Suprapubic skin (tissue), 4 donors: Measurements from ENCODE around the gene IGSF9. TPM values are rescaled to one million over a fixed set of nuclear protein-coding genes. Genes with fewer than 3 reads are reported as not detected.

ENCODE experiments used
- DNase-seq, 2 donors: peaks; one replicate each; pipeline ENCODE4 v3.0.0-alpha.2; 2019; ENCODE audit warnings: low spot score in 2 of 2
- H3K27ac ChIP-seq: fragments of 200-600 bp; sonication (generic); one replicate; pipeline ENCODE4 v1.5.1; 2019
- H3K27me3 ChIP-seq: fragments of 200-600 bp; sonication (generic); one replicate; pipeline ENCODE4 v1.5.1; 2019
- H3K36me3 ChIP-seq: fragments of 200-600 bp; sonication (generic); one replicate; pipeline ENCODE4 v1.5.1; 2019
- H3K4me1 ChIP-seq: fragments of 200-600 bp; sonication (generic); one replicate; pipeline ENCODE4 v1.5.1; 2019
- H3K4me3 ChIP-seq: fragments of 200-600 bp; sonication (generic); one replicate; pipeline ENCODE4 v1.5.1; 2019; ENCODE audit warnings: mild to moderate bottlenecking
- H3K9me3 ChIP-seq: fragments of 200-600 bp; sonication (generic); one replicate; pipeline ENCODE4 v1.5.1; 2019
- EP300 ChIP-seq: sonication (generic); formaldehyde crosslinking; IDR thresholded peaks from one replicate; pipeline ENCODE4 v1.6.1; 2017; ENCODE audit warnings: antibody characterized with exemption
- POLR2A ChIP-seq, 2 donors: fragments of 450-650 bp; IDR thresholded peaks; one replicate each; pipeline ENCODE4 v1.6.1; 2017; ENCODE audit warnings: antibody characterized with exemption in 2 of 2, mild to moderate bottlenecking in 2 of 2, moderate library complexity in 2 of 2
- POLR2AphosphoS5 ChIP-seq, 3 donors: sonication (generic); formaldehyde crosslinking; IDR thresholded peaks; one replicate each; pipeline ENCODE4 v1.6.1; 2017; ENCODE audit warnings: antibody characterized with exemption in 3 of 3
- WGBS: methylation state at CpG from one replicate; pipeline ENCODE4 v1.1.5; 2018; 5-methylcytosine and 5-hydroxymethylcytosine counted together
- total RNA-seq, 4 donors: library from RNA; depleted of rRNA; stranded (reverse); fragments of >200 nt; gene quantifications; one replicate each; pipeline ENCODE4 v1.1.0, GENCODE V29; 2016
- TF ChIP-seq, protein P1 (sequence below), 2 donors: fragments of 200-600 bp in 1 of 2; fragments of 450-650 bp in 1 of 2; sonication (generic) in 1 of 2; IDR thresholded peaks; one replicate each; pipeline ENCODE4 v1.5.1; 2016 to 2019; ENCODE audit warnings: antibody characterized with exemption in 2 of 2, mild to moderate bottlenecking in 1 of 2, moderate library complexity in 1 of 2

Gene IGSF9
- total RNA-seq, 4 donors from 2014 or later, result 26.1 to 44.1 (median 28.4) TPM

DNA sequence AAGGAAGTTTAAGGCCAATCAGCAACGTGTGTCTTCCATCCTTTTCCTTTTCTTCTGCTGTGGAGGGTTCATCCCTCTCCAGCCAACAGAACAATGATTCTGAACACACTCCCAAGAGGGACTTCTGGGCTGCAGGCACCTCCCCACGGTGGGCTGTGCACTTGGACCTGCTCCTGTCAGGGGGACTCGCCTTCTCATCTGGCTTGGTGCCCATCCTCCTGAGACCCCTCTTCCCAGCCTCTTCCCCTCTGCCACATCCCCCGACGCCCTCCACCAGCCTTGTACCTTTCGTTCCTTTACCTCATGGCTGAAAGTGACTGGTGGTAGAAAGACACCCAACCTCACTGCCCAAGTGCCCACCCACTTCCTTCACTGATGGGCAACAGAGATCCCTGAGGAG, 34.7 kb upstream of the IGSF9 start:
- no peak for DNase-seq
- 72% methylated on average over 6 of the region's 6 CpGs for WGBS

DNA sequence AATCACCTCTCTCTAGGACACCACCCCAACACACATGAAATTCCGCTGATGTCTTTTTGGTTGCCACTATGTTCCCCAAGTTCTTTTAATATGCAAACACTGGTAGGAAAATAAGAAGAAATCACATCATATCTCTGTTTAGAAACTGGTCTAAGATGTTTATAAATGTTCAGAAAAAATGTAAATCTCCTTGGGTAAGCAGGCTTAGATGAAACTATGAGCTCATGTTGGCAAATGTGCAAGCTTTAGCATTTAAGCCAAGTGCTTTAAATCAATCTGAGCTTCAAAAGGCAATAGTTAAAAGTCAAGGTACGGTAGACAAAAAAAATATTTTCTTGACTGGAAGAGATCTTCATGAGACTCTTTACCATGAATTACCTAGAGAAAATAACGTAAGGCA, 33.8 kb upstream of the IGSF9 start:
- TF ChIP-seq, protein P1, sequence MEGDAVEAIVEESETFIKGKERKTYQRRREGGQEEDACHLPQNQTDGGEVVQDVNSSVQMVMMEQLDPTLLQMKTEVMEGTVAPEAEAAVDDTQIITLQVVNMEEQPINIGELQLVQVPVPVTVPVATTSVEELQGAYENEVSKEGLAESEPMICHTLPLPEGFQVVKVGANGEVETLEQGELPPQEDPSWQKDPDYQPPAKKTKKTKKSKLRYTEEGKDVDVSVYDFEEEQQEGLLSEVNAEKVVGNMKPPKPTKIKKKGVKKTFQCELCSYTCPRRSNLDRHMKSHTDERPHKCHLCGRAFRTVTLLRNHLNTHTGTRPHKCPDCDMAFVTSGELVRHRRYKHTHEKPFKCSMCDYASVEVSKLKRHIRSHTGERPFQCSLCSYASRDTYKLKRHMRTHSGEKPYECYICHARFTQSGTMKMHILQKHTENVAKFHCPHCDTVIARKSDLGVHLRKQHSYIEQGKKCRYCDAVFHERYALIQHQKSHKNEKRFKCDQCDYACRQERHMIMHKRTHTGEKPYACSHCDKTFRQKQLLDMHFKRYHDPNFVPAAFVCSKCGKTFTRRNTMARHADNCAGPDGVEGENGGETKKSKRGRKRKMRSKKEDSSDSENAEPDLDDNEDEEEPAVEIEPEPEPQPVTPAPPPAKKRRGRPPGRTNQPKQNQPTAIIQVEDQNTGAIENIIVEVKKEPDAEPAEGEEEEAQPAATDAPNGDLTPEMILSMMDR (IDR thresholded peaks at IDR 0.05), result no peak
- TF ChIP-seq POLR2AphosphoS5 (IDR thresholded peaks at IDR 0.05), result no peak
- TF ChIP-seq EP300, result no peak
- TF ChIP-seq POLR2A (IDR thresholded peaks at IDR 0.05), result no peak
- no peaks in the 10 kb centered on the region for H3K9me3 ChIP-seq
- H3K4me3 ChIP-seq, result no peak overlapping the region
- H3K4me1 ChIP-seq, result no peaks in the 10 kb centered on the region
- no peak for DNase-seq
- H3K27ac ChIP-seq, result no peak overlapping the region
- WGBS, result 47% methylated on average over 3 of the region's 3 CpGs
- peaks cover 6% of the 10 kb centered on the region for H3K36me3 ChIP-seq
- no peaks in the 10 kb centered on the region for H3K27me3 ChIP-seq

More for the DNA sequence above, 34.7 kb upstream of the IGSF9 start:
- TF ChIP-seq, protein P1 (IDR thresholded peaks at IDR 0.05), result no peak
- TF ChIP-seq EP300 (no peak), POLR2A (IDR thresholded peaks at IDR 0.05) (no peak), POLR2AphosphoS5 (IDR thresholded peaks at IDR 0.05) (no peak)
- Histone ChIP-seq H3K4me1 (no peaks in the 10 kb centered on the region), H3K36me3 (peaks cover 6% of the 10 kb centered on the region), H3K27ac (no peak overlapping the region), H3K27me3 (no peaks in the 10 kb centered on the region), H3K9me3 (no peaks in the 10 kb centered on the region), H3K4me3 (no peak overlapping the region)

GRCh38 chr1:159978107-159978398, 32.6 kb upstream of the IGSF9 start:
- no peak overlapping the region for H3K4me3 ChIP-seq
- H3K4me1 ChIP-seq, result no peaks in the 10 kb centered on the region
- no peak for DNase-seq
- 95% methylated on average over 2 of the region's 2 CpGs for WGBS
- H3K36me3 ChIP-seq, result peaks cover 6% of the 10 kb centered on the region
- no peak for TF ChIP-seq EP300
- TF ChIP-seq POLR2AphosphoS5 (IDR thresholded peaks at IDR 0.05), result no peak
- TF ChIP-seq, protein P1 (IDR thresholded peaks at IDR 0.05), result no peak
- H3K27me3 ChIP-seq, result no peaks in the 10 kb centered on the region
- no peak overlapping the region for H3K27ac ChIP-seq
- H3K9me3 ChIP-seq, result no peaks in the 10 kb centered on the region

DNA sequence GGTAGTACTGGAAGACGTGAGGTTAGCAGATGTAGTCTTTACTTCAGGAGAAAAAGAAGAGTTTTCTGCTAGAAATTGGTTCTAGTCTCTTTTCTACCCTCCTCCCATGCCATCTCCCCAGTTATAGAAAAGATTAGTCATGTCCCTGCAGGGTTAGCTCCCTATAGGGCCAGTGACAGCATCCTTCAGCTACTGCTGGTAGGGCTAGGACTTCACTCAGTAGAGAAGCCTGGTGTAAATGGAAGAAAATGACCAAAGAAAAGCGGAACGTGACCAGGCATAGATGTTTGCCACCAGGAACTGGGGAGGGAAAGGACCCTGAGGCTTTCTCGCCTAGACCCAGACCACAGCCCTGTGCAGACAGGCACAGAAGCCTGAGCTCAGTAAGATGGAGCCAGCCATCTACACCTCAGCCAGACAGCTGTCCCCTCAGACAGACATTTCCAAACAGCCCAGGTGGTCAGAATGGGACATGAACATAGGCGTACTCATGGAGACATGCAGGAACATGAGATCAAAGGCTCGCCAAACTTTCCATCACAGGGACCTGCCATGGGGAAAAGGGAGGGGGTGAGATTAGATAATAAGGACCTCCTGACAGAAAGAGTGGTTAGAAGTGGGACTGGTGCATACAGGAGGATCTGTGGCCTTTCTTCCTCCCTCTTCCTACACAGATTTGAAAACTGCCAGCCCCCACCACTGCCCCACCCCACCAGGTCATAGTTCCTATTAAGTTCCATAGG, 32.1 kb upstream of the IGSF9 start:
- Histone ChIP-seq H3K36me3 (peaks cover 6% of the 10 kb centered on the region), H3K27ac (no peak overlapping the region), H3K27me3 (no peaks in the 10 kb centered on the region), H3K4me3 (no peak overlapping the region), H3K9me3 (no peaks in the 10 kb centered on the region), H3K4me1 (no peaks in the 10 kb centered on the region)
- TF ChIP-seq POLR2A (IDR thresholded peaks at IDR 0.05) (no peak), EP300 (no peak), POLR2AphosphoS5 (IDR thresholded peaks at IDR 0.05) (no peak)
- TF ChIP-seq, protein P1 (IDR thresholded peaks at IDR 0.05), result no peak
- WGBS, result 84% methylated on average over 6 of the region's 6 CpGs
- no peak for DNase-seq

DNA sequence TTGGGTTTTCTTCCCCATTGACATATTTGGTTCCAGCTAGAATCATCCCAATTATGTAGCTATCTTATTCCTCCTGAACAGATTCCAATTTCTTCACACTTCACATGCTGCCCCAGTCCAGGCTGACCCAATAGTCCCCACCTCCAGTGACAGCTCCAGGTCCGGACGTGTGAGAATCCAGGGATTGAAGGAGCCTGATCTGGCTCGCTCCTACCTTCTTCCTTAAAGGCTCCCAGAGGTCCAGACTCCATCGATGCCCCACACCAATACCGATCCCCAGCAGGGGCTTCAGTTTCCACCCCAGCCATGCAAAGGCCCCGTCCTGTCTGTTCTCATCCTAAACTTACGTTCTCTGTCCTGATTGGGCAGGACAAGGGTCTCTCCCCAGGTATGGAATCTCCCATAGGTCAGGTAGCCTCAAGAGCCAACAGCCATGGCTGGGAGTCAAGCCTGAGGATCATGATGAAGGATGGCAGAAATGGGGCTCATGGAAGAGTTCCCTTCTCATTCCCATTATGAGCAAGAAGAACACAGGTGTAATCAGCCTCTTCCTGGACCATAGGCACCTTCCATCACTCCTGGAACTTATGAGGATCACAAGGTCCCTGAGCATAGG, 29.0 kb upstream of the IGSF9 start:
- H3K4me3 ChIP-seq, result no peak overlapping the region
- H3K27ac ChIP-seq, result no peak overlapping the region
- TF ChIP-seq, protein P1 (IDR thresholded peaks at IDR 0.05), result no peak
- TF ChIP-seq POLR2AphosphoS5 (IDR thresholded peaks at IDR 0.05) (no peak), POLR2A (IDR thresholded peaks at IDR 0.05) (no peak), EP300 (no peak)
- H3K27me3 ChIP-seq, result no peaks in the 10 kb centered on the region
- 92% methylated on average over 7 of the region's 7 CpGs for WGBS
- H3K9me3 ChIP-seq, result no peaks in the 10 kb centered on the region
- H3K4me1 ChIP-seq, result no peaks in the 10 kb centered on the region
- DNase-seq, result no peak
- H3K36me3 ChIP-seq, result no peaks in the 10 kb centered on the region
